Transverse colon (tissue), 4 donors: ENCODE data around the gene PLCXD3. TPM values are rescaled to one million over a fixed set of nuclear protein-coding genes. Genes with fewer than 3 reads are reported as not detected.

Experiments
- DNase-seq: peaks from one replicate; pipeline ENCODE4 v3.0.0-alpha.2; 2019
- H3K27ac ChIP-seq, 4 donors: fragments of 200-600 bp; sonication (generic); 2 replicates each; pipeline ENCODE4 v1.5.1; 2016 to 2018; ENCODE audit warnings: inconsistent platforms in 4 of 4
- H3K27me3 ChIP-seq: fragments of 200-600 bp; sonication (generic); 2 replicates; pipeline ENCODE4 v1.5.1; 2017; ENCODE audit warnings: inconsistent platforms
- H3K36me3 ChIP-seq, 4 donors: fragments of 200-600 bp; sonication (generic); 2 replicates each; pipeline ENCODE4 v1.5.1; 2017 to 2019; ENCODE audit warnings: inconsistent platforms in 4 of 4
- H3K4me1 ChIP-seq, 4 donors: fragments of 200-600 bp; sonication (generic); 2 replicates each; pipeline ENCODE4 v1.5.1; 2017 to 2020; ENCODE audit warnings: inconsistent platforms in 4 of 4
- H3K4me3 ChIP-seq, 4 donors: fragments of 200-600 bp; sonication (generic); 1 replicate in 1 of 4; 2 replicates in 3 of 4; pipeline versions ENCODE4 v1.5.1 to v1.6.1; 2017 to 2019; ENCODE audit warnings: inconsistent platforms in 4 of 4
- H3K9me3 ChIP-seq, 2 donors: fragments of 200-600 bp; sonication (generic); 2 replicates each; pipeline ENCODE4 v1.5.1; 2017 to 2019; ENCODE audit warnings: inconsistent platforms in 2 of 2
- CTCF ChIP-seq, 5 experiments: fragments of 200-600 bp in 3 of 5; fragments of 450-650 bp in 2 of 5; sonication (generic) in 3 of 5; IDR thresholded peaks; 1 replicate in 2 of 5; 2 replicates in 3 of 5; pipeline ENCODE4 v1.5.1; 2016 to 2017; ENCODE audit warnings: antibody characterized with exemption in 5 of 5, inconsistent platforms in 3 of 5, mild to moderate bottlenecking in 2 of 5, moderate library complexity in 1 of 5
- EP300 ChIP-seq: sonication (generic); formaldehyde crosslinking; IDR thresholded peaks from one replicate; pipeline ENCODE4 v1.6.1; 2017; ENCODE audit warnings: antibody characterized with exemption, low read depth
- POLR2A ChIP-seq: fragments of 450-650 bp; IDR thresholded peaks from one replicate; pipeline ENCODE4 v1.6.1; 2016; ENCODE audit warnings: antibody characterized with exemption, mild to moderate bottlenecking, moderate library complexity
- POLR2AphosphoS5 ChIP-seq, 3 donors: sonication (generic); formaldehyde crosslinking; IDR thresholded peaks; one replicate each; pipeline ENCODE4 v1.6.1; 2016; ENCODE audit warnings: antibody characterized with exemption in 3 of 3
- WGBS, 2 donors: methylation state at CpG; one replicate each; pipeline ENCODE4 v1.1.5; 2018; ENCODE audit warnings: low coverage in 1 of 2; 5-methylcytosine and 5-hydroxymethylcytosine counted together
- in situ Hi-C, 4 donors: fragments of 200-750 bp; cut with MboI; loops; one replicate each; pipeline versions ENCODE4 v1.15.0 to v1.15.1; 2017; ENCODE audit warnings: low sequenced_read_pairs in 3 of 4, low pct_ligation_motif_present in 1 of 4, low pct_unique_long_range_greater_than_20kb in 1 of 4
- intact Hi-C: fragments of 100-400 bp; cut with DNase I; formaldehyde crosslinking; loops from one replicate; pipeline ENCODE4 v1.15.1; 2023; ENCODE audit warnings: low total_unique reads
- total RNA-seq, 4 donors: library from RNA; depleted of rRNA; stranded (reverse); fragments of >200 nt; gene quantifications; one replicate each; pipeline ENCODE4 v1.1.0, GENCODE V29; 2016

The PLCXD3 gene
- total RNA-seq, 4 donors from 2014 or later = 0.64 to 1.9 (median 0.68) TPM; not detected in 1

DNA sequence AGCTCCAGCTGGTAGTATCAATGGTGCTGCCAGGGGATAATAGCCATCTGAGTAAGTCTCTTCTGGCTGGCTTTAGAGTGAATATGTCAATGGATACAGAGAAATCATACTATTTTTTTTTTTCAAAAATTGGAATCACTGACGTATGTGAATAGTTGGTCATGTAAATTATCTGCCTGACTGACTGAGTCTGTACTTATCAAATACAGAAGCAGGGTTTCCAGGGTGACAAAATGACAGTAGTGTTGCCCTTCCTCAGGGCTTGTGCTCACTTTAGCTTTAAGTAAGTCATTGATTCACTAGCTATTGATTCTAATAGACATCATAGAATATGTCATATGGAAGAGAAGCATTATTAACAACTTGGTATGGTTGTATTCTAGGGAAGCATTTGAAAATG is 171.1 kb downstream of the PLCXD3 start:
- Histone ChIP-seq H3K27ac (no peak overlapping the region), H3K9me3 (no peaks in the 10 kb centered on the region), H3K27me3 (no peaks in the 10 kb centered on the region), H3K4me1 (peaks cover 0 to 3% (median 0%) of the 10 kb centered on the region in 4 donors), H3K36me3 (no peaks in the 10 kb centered on the region), H3K4me3 (no peak overlapping the region)
- intact Hi-C loops (no loop called here), in situ Hi-C loops (no loop called here)
- DNase-seq = no peak
- TF ChIP-seq POLR2A (no peak), CTCF (IDR thresholded peaks at IDR 0.05) (no peak), EP300 (no peak), POLR2AphosphoS5 (IDR thresholded peaks at IDR 0.05) (no peak)
- WGBS, 2 donors = 80 to 83% methylated on average over 1 of the region's 1 CpG

DNA sequence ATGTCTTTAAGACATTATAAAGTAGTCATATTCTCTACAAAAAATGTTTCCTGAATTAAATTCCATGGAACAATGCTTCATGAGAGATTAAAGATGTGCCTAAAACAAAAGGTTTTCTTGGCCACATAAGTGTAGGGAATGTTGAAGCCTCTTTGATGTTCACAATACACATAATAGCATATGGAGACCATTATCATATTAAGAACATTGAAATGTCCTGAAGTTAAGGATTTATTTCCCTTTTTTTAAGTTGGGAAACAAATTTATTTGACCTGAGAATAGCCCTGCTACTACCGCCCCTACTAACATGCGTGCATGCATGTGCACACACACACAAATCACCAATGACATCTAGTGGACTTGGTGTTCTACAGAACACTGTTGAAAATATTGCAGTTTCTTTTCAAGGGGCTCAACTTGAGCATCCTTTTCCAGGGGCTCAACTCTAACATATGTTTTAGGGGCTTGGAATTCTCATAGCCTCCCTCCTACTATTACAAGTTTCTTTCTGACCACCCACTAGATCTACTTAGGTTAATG is 172.2 kb downstream of the PLCXD3 start:
- DNase-seq = no peak
- H3K9me3 ChIP-seq = no peaks in the 10 kb centered on the region
- in situ Hi-C loops = no loop called here
- TF ChIP-seq POLR2A (no peak), CTCF (IDR thresholded peaks at IDR 0.05) (no peak), POLR2AphosphoS5 (IDR thresholded peaks at IDR 0.05) (no peak), EP300 (no peak)
- peaks cover 0 to 3% (median 0%) of the 10 kb centered on the region in 4 donors for H3K4me1 ChIP-seq
- H3K27ac ChIP-seq = no peak overlapping the region
- H3K4me3 ChIP-seq = no peak overlapping the region
- H3K36me3 ChIP-seq = no peaks in the 10 kb centered on the region
- intact Hi-C loops = no loop called here
- WGBS, 2 donors = 52 to 85% methylated on average over 2 of the region's 2 CpGs
- no peaks in the 10 kb centered on the region for H3K27me3 ChIP-seq

DNA sequence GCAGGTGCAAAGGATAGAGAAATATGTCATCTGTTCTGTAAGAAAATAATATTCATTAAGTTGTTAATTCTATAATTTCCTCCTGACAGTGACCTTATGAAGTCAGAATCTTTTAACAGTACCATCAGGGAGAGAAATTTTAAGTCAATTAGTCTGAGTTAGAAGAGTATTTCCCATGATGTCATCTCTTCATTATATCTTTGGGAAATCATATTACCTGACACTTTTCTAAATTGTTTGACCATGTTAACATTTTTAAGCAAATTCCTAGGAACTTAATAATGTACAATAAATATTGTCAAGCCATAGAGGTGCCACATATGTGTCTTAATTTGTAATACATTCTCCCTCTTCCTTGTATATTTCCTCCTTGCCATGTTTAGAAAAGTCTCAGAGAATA is 172.7 kb downstream of the PLCXD3 start:
- Histone ChIP-seq H3K9me3 (no peaks in the 10 kb centered on the region), H3K36me3 (no peaks in the 10 kb centered on the region), H3K4me1 (peaks cover 0 to 3% (median 0%) of the 10 kb centered on the region in 4 donors), H3K27me3 (no peaks in the 10 kb centered on the region), H3K4me3 (no peak overlapping the region), H3K27ac (no peak overlapping the region)
- no peak for TF ChIP-seq POLR2AphosphoS5 (IDR thresholded peaks at IDR 0.05)
- TF ChIP-seq CTCF (IDR thresholded peaks at IDR 0.05) = no peak
- no peak for TF ChIP-seq POLR2A
- no peak for TF ChIP-seq EP300
- in situ Hi-C loops = no loop called here
- no peak for DNase-seq
- intact Hi-C loops = no loop called here

DNA sequence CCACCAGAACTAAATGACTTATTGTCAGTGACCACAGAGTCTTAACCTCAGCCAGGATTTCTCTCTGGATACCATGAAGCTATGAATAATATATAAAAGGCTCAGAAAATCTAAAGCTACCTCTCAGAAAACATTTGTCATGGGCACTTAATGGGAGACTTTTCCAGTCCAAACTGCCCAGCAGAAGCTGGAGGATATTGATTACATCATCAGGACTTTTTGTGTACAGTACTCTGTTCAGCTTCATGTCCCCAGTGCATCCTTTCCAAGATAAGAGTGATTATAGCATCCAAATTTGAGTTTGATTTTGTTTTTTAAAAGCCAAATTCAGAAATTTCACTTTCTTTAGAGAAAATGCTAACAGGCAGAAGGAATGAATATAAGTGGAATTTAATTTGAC is 173.2 kb downstream of the PLCXD3 start:
- Histone ChIP-seq H3K4me3 (no peak overlapping the region), H3K27me3 (no peaks in the 10 kb centered on the region), H3K4me1 (peaks cover 0 to 3% (median 0%) of the 10 kb centered on the region in 4 donors), H3K9me3 (no peaks in the 10 kb centered on the region), H3K36me3 (no peaks in the 10 kb centered on the region), H3K27ac (no peak overlapping the region)
- intact Hi-C loops = no loop called here
- DNase-seq = no peak
- in situ Hi-C loops = no loop called here
- TF ChIP-seq CTCF (IDR thresholded peaks at IDR 0.05) (no peak), POLR2AphosphoS5 (IDR thresholded peaks at IDR 0.05) (no peak), POLR2A (no peak), EP300 (no peak)
